B cell (primary cell): ENCODE data around the gene ACVR1.

Experiments used
- CTCF ChIP-seq: fragments of 200-600 bp; IDR thresholded peaks from one replicate; pipeline ENCODE4 v1.8.0; 2022; ENCODE audit warnings: antibody characterized with exemption, mild to moderate bottlenecking
- EZH2 ChIP-seq: IDR thresholded peaks from 2 replicates; pipeline ENCODE4 v1.6.1; 2012; ENCODE audit warnings: borderline replicate concordance, low read depth, mild to moderate bottlenecking, moderate library complexity, low read length; ENCODE audit not compliant: insufficient read depth, poor library complexity, severe bottlenecking

- TF ChIP-seq CTCF: no peak
- TF ChIP-seq EZH2: no peak
Observed at GRCh38 chr2:157806426-157807077, 69.6 kb downstream of the ACVR1 start.
